ENCODE results near the gene ARL17A. TPM values are rescaled to one million over a fixed set of nuclear protein-coding genes. Genes with fewer than 3 reads are reported as not detected.
"Not testable (repeated sequence)": the region's sequence is repeated elsewhere in the genome, so short reads cannot be mapped to it uniquely, and the experiment has no call there.

Gene ARL17A
- total RNA-seq, 2 experiments from 2014 or later: 25.0 to 26.1 TPM

- H3K36me3 Mint-ChIP-seq (ENCODE audit: low read depth); H3K9me3 Mint-ChIP-seq; DNase-seq; H3K4me1 Mint-ChIP-seq (ENCODE audit: low read depth); H3K27me3 Mint-ChIP-seq; intact Hi-C loops (cut with micrococcal nuclease); H3K4me3 Mint-ChIP-seq; CTCF ChIA-PET; H3K27ac Mint-ChIP-seq; POLR2A ChIA-PET; ATAC-seq: not testable (repeated sequence)
These were observed 73.6 kb downstream of the ARL17A start for GRCh38 chr17:46505896-46506295.

DNA sequence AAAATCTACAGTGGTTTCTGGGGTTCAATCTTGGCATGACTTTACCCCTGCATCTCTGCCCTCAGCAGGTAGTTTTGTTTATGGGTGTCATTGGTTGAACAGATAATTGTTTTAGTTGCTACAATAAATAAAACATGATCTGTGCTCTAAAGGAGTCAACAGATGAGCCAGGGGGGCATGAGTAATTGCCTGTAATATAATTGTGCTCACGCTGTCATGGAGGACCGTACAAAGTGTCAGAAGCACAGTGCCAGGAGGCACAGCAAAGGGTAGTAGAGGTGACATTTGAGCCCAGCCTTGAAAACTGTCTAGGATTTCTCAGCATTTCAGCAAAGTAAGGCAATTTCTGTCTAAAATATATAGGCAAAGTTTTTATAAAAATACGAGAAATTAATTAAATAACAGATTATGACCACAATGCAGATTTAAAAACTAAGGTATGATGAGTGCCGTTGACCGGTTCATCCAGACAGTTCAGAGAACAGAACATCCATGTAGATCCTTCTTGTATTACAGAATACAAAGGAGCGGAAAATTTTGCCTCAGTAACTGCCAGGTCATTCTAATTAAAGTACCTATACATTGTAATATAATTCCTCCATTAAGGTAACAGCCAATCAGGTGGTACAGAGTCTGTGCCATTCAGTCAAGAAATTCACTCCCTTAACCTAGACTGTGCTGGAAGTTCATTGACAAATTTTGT lies 79.9 kb downstream of the ARL17A start:
- H3K36me3 Mint-ChIP-seq (ENCODE audit: low read depth); H3K9me3 Mint-ChIP-seq; CTCF ChIA-PET; intact Hi-C loops (cut with micrococcal nuclease); ATAC-seq; POLR2A ChIA-PET; H3K27ac Mint-ChIP-seq; DNase-seq; H3K4me3 Mint-ChIP-seq; H3K4me1 Mint-ChIP-seq (ENCODE audit: low read depth); H3K27me3 Mint-ChIP-seq: not testable (repeated sequence)

DNA sequence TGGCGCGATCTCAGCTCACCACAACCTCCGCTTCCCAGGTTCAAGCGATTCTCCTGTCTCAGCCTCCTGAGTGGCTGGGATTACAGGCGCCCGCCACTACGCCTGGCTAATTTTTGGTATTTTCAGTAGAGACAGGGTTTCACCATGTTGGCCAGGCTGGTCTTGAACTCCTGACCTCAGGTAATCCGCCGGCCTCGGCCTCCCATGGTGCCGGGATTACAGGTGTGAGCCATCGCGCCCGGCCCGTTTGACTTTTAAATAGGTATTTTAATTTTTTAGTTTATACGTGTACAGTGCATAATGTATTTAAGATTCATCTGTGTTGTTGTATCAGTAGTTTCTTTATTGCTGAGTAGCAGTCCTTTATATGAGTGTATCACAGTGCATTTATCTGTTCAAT lies 87.5 kb downstream of the ARL17A start:
- intact Hi-C loops (cut with micrococcal nuclease); H3K36me3 Mint-ChIP-seq (ENCODE audit: low read depth); H3K4me3 Mint-ChIP-seq; H3K9me3 Mint-ChIP-seq; POLR2A ChIA-PET; H3K27ac Mint-ChIP-seq; DNase-seq; CTCF ChIA-PET; ATAC-seq; H3K27me3 Mint-ChIP-seq; H3K4me1 Mint-ChIP-seq (ENCODE audit: low read depth): not testable (repeated sequence)

GRCh38 chr17:46481310-46481709 lies 98.2 kb downstream of the ARL17A start:
- H3K27ac Mint-ChIP-seq; H3K9me3 Mint-ChIP-seq; H3K27me3 Mint-ChIP-seq; POLR2A ChIA-PET; DNase-seq; H3K36me3 Mint-ChIP-seq (ENCODE audit: low read depth); ATAC-seq; CTCF ChIA-PET; H3K4me3 Mint-ChIP-seq; H3K4me1 Mint-ChIP-seq (ENCODE audit: low read depth); intact Hi-C loops (cut with micrococcal nuclease): not testable (repeated sequence)

DNA sequence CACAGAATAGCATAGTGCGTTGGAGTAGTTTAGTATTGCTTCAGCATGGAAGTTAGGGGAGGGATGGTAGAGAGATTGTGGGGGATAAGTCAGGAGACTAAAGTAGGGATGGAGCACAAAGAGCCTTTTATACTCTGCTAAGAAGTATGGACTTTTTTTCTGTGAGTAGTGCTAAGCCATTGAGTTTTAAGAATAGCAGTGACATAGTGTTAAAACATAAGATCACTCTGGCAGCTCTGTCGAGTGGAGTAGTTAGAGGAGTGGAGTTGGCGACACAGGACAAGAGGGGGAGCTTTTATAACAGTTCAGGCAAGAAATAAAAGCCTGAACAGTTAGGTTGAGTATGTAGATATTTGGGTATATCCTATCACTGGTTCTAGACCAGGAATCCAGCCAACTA lies 100.7 kb downstream of the ARL17A start:
- H3K36me3 Mint-ChIP-seq (ENCODE audit: low read depth); H3K4me3 Mint-ChIP-seq; H3K4me1 Mint-ChIP-seq (ENCODE audit: low read depth); CTCF ChIA-PET; H3K9me3 Mint-ChIP-seq; ATAC-seq; DNase-seq; intact Hi-C loops (cut with micrococcal nuclease); H3K27me3 Mint-ChIP-seq; POLR2A ChIA-PET; H3K27ac Mint-ChIP-seq: not testable (repeated sequence)

- H3K4me3 Mint-ChIP-seq; H3K27me3 Mint-ChIP-seq; H3K4me1 Mint-ChIP-seq (ENCODE audit: low read depth); ATAC-seq; H3K36me3 Mint-ChIP-seq (ENCODE audit: low read depth); POLR2A ChIA-PET; CTCF ChIA-PET; H3K27ac Mint-ChIP-seq; DNase-seq; H3K9me3 Mint-ChIP-seq; intact Hi-C loops (cut with micrococcal nuclease): not testable (repeated sequence)
These were observed 103.9 kb downstream of the ARL17A start for GRCh38 chr17:46475583-46475982.

DNA sequence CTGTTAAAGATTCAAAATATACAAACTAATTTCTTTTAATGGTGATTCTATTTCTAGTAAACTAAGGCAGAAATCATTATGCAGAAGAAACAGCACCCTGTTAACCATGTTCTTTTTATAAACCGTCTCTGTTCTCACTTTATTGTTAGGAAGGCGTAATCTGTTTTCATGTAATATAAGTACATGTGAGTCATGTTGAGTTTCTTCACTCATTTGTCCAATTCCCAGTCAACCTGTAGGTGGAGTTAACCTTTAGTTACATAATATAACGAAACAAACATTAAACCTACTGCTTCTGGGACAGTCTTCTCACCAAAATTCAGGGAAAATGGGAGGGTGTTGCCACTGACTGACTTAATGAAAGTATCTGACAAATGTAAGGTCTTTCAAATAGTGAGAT lies 105.0 kb downstream of the ARL17A start:
- H3K4me3 Mint-ChIP-seq; CTCF ChIA-PET; DNase-seq; H3K27me3 Mint-ChIP-seq; ATAC-seq; H3K9me3 Mint-ChIP-seq; intact Hi-C loops (cut with micrococcal nuclease); H3K36me3 Mint-ChIP-seq (ENCODE audit: low read depth); H3K4me1 Mint-ChIP-seq (ENCODE audit: low read depth); POLR2A ChIA-PET; H3K27ac Mint-ChIP-seq: not testable (repeated sequence)

DNA sequence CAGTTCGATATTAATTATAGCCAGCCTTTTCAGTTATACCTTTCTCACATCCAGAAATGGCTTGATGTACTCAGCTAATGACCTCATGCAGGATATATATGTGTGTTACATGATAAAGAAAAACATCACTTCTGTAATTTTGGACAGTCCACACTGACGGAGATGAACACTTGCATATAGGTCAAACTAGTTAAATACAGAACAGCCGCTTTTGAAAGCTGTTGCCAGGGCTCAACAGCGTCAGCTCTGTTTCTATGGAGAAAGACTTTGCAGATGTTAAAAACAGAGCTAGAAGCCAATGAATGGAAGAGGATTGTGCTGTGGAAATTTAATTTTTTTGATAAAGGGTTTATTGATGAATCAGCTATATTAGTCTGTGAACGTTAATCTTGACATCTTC lies 111.9 kb downstream of the ARL17A start:
- H3K4me3 Mint-ChIP-seq; H3K9me3 Mint-ChIP-seq; H3K27ac Mint-ChIP-seq; H3K36me3 Mint-ChIP-seq (ENCODE audit: low read depth); H3K27me3 Mint-ChIP-seq; CTCF ChIA-PET; DNase-seq; POLR2A ChIA-PET; ATAC-seq; intact Hi-C loops (cut with micrococcal nuclease); H3K4me1 Mint-ChIP-seq (ENCODE audit: low read depth): not testable (repeated sequence)

Other genes starting within 250 kb of the ARL17A start
- 10 to 100 TPM; 40.3 to 41.4 TPM for gene ARL17B, start 217.9 kb downstream of the ARL17A start, total RNA-seq
- 1 to 10 TPM; 7.8 to 8.1 TPM for gene LRRC37A2, start 67.2 kb downstream of the ARL17A start, total RNA-seq
- 10 to 100 TPM; 41.4 to 46.2 TPM for gene NSF, start 11.0 kb upstream of the ARL17A start, total RNA-seq
- under 1 TPM in 1 of 2 experiments, not detected in 1; 0.09 TPM for gene WNT3, start 239.0 kb upstream of the ARL17A start, total RNA-seq

Measured in activated CD8-positive, alpha-beta T cell treated with anti-CD3 and anti-CD28 coated beads for 36 hours (primary cell).